Activated CD4-positive, alpha-beta T cell treated with anti-CD3 and anti-CD28 coated beads for 24 hours (primary cell): ENCODE results near the gene CLDN24.

ENCODE experiments used
- DNase-seq, 2 donors: peaks; one replicate each; pipeline ENCODE4 v3.0.0-alpha.2; 2020; ENCODE audit warnings: low read depth in 2 of 2

CLDN24 gene

DNA sequence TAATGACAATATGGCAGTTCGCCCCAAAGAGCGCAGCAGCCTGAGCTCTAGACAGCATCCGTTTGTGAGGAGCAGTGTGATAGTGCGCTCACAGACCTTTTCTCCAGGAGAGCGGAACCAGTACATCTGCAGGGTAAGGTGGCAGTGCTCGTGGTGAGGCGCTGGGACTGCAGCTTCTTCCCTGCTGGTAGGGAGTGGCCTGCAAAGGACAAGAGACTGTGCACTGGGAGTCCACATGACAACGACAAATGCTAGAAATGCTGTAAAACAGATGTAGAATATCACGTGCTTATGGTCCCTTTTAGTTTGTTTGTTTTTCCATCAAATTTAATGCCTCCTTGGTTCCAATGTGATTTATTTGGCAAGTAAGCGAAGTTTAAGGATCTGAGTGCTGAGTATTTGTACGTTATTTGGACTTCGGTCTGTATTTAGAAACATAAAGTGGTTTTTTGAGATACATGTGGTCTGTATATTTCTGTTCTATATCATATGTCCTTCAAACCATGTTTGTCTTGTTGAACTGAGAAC, 37.9 kb downstream of the CLDN24 start:
- DNase-seq = no peak

DNA sequence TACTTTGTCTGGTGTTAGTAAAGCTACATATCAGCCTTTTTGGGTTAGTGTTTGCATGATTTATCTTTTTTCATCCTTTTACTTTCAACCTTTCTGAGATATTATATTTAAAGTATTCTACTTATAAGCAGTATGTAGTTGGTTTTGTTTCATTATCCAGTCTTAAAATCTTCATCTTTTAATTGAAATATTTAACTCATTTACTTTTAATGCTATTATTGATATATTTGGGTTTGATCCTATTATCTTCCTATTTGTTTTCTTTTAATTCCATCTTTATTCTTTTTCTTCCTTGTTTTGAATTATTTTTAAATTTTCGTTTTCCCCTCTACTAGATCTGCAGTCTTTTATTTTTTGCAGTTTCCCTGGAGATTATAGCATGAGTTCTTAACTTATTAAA, 46.1 kb downstream of the CLDN24 start:
- no peak for DNase-seq

DNA sequence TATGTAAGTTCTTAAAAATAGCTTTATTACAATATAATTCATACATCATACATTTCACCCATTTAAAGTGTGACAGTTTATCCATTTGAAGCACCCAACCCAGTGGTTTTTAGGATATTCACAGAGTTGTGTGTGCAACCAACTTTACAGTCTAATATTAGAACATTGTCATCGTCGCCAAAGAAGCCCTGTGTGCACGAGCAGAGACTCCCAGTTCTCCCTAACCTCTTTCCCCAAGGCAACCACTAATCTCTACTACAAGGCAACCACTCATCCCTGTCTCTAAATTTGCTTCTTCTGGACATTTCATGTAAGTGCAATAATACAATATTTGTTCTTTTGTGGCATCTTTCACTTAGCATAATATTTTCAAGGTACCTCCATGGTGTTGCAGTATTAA, 49.8 kb downstream of the CLDN24 start:
- no peak for DNase-seq
